ENCODE data around the gene METAP1D. TPM values are rescaled to one million over a fixed set of nuclear protein-coding genes. Genes with fewer than 3 reads are reported as not detected.

The METAP1D gene
- total RNA-seq, 2 experiments from 2014 or later: 5.3 to 6.0 TPM

- ChIA-PET POLR2A (no interaction called here), CTCF (interaction anchor here (0.6 to 2.6 kb wide), 7 partner anchors 8 to 1986 kb away, joined by 3 to 19 read pairs (median 6); no protein-coding TSS in a partner anchor)
- Mint-ChIP-seq H3K9me3 (ENCODE audit: low read depth) (no peaks in the 10 kb centered on the region), H3K4me1 (no peaks in the 10 kb centered on the region), H3K27me3 (no peaks in the 10 kb centered on the region), H3K36me3 (ENCODE audit: low read depth) (peaks cover 4% of the 10 kb centered on the region), H3K27ac (no peak overlapping the region), H3K4me3 (no peak overlapping the region)
- DNase-seq: no peak
- ATAC-seq: no peak
- intact Hi-C loops (cut with DNase I, micrococcal nuclease): loop anchor here in 1 of 2 experiments (5.0 kb wide), 1 partner anchor 531 kb away; no protein-coding TSS in a partner anchor
These were observed 128.7 kb downstream of the METAP1D start for GRCh38 chr2:172128484-172128883.

DNA sequence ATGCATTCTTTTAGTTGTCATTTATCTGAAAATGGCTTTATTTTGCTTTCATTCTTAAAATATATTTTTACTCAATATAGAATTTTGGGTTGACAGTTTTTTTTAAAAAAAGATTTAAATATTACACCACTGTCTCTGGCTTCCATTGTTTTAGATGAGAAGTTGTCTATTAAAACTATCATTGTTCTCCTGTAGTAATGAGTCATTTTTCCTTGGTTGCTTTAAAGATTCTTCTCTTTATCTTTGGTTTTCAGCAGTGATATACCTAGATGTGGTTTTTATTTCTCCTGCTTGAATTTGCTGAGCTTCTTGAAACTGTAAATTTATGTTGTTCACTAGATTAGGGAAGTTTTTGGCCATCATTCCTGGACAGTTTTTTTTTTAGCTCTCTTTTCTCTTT lies 129.7 kb downstream of the METAP1D start:
- no peak overlapping the region for H3K27ac Mint-ChIP-seq
- ATAC-seq (no peak), DNase-seq (no peak)
- H3K9me3 Mint-ChIP-seq (ENCODE audit: low read depth): no peaks in the 10 kb centered on the region
- intact Hi-C loops (cut with DNase I, micrococcal nuclease): loop anchor here in 1 of 2 experiments (5.0 kb wide), 1 partner anchor 532 kb away; no protein-coding TSS in a partner anchor
- ChIA-PET POLR2A (interaction anchor here (0.6 to 0.8 kb wide), 2 partner anchors 423 to 1200 kb away, joined by 4 to 7 read pairs; partner anchors contain the start of gene GORASP2), CTCF (interaction anchor here (0.8 to 1.4 kb wide), 6 partner anchors 14 to 422 kb away, joined by 3 to 5 read pairs (median 4); no protein-coding TSS in a partner anchor)
- no peak overlapping the region for H3K4me3 Mint-ChIP-seq
- H3K36me3 Mint-ChIP-seq (ENCODE audit: low read depth): peaks cover 4% of the 10 kb centered on the region
- H3K27me3 Mint-ChIP-seq: no peaks in the 10 kb centered on the region
- no peaks in the 10 kb centered on the region for H3K4me1 Mint-ChIP-seq

Other genes with a start within 250 kb of the METAP1D start
- 10 to 100 TPM; 19.5 to 22.4 TPM for gene SLC25A12, start 105.7 kb upstream of the METAP1D start, total RNA-seq
- 10 to 100 TPM; 88.5 to 92.6 TPM for gene HAT1, start 77.5 kb upstream of the METAP1D start, total RNA-seq
- gene DLX1, start 85.6 kb downstream of the METAP1D start, total RNA-seq: not detected
- gene DLX2, start 102.9 kb downstream of the METAP1D start, total RNA-seq: not detected